ENCODE results near the gene CDH13.

DNA sequence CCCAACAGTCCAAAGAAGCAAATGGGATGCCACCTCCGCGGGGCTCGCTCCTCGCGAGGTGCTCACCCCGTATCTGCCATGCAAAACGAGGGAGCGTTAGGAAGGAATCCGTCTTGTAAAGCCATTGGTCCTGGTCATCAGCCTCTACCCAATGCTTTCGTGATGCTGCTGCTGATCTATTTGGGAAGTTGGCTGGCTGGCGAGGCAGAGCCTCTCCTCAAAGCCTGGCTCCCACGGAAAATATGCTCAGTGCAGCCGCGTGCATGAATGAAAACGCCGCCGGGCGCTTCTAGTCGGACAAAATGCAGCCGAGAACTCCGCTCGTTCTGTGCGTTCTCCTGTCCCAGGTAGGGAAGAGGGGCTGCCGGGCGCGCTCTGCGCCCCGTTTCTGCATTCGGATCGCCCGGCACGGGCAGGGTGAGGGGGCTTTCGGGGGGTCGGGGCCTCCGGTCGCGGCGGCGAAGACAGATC lies at the start of gene CDH13:
- TF ChIP-seq, protein P1, sequence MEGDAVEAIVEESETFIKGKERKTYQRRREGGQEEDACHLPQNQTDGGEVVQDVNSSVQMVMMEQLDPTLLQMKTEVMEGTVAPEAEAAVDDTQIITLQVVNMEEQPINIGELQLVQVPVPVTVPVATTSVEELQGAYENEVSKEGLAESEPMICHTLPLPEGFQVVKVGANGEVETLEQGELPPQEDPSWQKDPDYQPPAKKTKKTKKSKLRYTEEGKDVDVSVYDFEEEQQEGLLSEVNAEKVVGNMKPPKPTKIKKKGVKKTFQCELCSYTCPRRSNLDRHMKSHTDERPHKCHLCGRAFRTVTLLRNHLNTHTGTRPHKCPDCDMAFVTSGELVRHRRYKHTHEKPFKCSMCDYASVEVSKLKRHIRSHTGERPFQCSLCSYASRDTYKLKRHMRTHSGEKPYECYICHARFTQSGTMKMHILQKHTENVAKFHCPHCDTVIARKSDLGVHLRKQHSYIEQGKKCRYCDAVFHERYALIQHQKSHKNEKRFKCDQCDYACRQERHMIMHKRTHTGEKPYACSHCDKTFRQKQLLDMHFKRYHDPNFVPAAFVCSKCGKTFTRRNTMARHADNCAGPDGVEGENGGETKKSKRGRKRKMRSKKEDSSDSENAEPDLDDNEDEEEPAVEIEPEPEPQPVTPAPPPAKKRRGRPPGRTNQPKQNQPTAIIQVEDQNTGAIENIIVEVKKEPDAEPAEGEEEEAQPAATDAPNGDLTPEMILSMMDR (conservative IDR thresholded peaks at IDR 0.05 in 1 of 2, IDR thresholded peaks at IDR 0.05 in 1 of 2; ENCODE audit: low read depth in 1 of 2, low read length in 2 of 2) = no peak
- no peak for TF ChIP-seq EZH2 (IDR thresholded peaks at IDR 0.05; ENCODE audit: low read length, missing control alignments)

Data from fibroblast of lung (primary cell).